GM12892 (cell line): ENCODE measurements around the gene DNAAF5.

Experiments
- POLR2A ChIP-seq: IDR thresholded peaks from 2 replicates; pipeline ENCODE4 v1.6.1; 2011; ENCODE audit warnings: low read depth, low read length, control low read depth
- POLR2AphosphoS5 ChIP-seq: IDR thresholded peaks from 2 replicates; pipeline ENCODE4 v1.6.1; 2011; ENCODE audit warnings: low read depth, low read length, control low read depth
- TAF1 ChIP-seq: IDR thresholded peaks from 2 replicates; pipeline ENCODE4 v1.6.1; 2011; ENCODE audit warnings: low read depth, mild to moderate bottlenecking, control low read depth, low read length, borderline replicate concordance

GRCh38 chr7:770741-771166 is 44.3 kb downstream of the DNAAF5 start:
- TF ChIP-seq POLR2A (no peak), TAF1 (no peak), POLR2AphosphoS5 (no peak)
